ENCODE measurements around the gene RNF148. TPM values are rescaled to one million over a fixed set of nuclear protein-coding genes. Genes with fewer than 3 reads are reported as not detected.

RNF148 gene, protein sequence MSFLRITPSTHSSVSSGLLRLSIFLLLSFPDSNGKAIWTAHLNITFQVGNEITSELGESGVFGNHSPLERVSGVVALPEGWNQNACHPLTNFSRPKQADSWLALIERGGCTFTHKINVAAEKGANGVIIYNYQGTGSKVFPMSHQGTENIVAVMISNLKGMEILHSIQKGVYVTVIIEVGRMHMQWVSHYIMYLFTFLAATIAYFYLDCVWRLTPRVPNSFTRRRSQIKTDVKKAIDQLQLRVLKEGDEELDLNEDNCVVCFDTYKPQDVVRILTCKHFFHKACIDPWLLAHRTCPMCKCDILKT
- polyA plus RNA-seq (ENCODE audit: insufficient read length) = not detected

DNA sequence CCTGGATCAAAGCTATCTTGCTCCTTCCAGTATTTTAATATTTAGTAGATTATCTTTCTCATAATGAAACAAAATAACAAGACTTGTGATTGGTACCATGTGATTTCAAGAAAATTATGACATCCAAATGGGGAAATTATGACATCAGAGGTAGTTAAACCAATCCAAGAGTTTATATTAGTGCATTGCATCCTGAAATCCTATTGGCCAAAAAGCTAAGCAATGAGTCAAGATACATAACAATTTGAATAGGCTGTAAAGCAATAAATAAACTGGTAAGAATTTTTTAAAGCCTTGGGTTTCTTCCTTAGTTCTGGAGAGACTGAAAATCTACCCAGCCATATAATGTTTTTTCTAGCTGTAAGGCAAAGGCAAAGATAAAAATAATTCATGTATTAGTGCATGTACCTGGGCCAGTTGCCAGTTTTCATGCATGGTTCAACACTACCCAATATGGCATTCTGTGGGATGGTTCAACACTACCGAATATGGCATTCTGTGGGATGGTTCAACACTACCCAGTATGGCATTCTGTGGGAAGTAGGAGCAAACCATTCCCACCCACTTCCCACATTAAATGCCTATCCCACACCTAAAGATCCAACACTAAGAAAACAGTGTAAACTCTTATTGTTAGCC is at the start of gene RNF148:
RNF148 (minus strand) TSS at position 51 of the 639 bp plus-strand sequence. CDS start 172 bp downstream, outside the sequence.
- DNase-seq = no peak

DNA sequence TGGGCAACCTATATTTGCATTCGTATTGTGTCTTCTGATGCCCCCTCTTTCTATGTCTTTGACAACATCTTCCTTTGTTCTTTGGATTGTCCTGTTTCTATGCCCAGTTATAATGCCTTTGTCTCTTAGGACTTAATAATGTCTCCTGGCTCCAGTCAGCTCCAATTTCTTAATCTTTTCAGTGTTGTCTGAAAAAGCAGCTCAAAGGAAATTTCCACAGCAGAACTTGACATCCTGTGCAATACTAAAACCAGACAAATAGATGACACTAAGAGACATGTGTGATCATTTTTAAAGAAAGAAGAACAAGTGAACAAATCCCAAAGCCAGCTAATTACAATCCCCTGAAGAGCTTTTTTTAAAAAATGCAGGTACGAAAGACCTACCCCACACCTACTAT is 47.7 kb upstream of the RNF148 start:
- no peak for DNase-seq

DNA sequence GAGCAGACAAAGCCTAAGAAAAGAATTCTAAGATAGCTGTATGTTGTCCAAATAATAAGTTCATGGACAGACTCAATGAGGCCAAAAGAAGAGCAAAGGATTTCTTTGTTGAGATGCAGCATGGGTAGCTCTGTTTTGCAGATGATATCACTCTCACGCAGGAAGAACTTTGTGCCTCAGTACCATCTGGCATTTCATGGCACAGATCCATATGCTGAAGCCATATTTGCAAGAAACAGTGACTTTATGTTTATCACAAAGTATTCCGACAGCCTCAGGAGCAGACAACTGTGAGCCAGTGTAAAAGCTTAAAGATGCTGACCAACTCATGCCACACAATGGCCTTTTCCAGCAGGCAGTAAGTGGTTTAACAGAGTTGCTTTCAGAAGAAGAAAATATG is 45.5 kb upstream of the RNF148 start:
- no peak for DNase-seq

DNA sequence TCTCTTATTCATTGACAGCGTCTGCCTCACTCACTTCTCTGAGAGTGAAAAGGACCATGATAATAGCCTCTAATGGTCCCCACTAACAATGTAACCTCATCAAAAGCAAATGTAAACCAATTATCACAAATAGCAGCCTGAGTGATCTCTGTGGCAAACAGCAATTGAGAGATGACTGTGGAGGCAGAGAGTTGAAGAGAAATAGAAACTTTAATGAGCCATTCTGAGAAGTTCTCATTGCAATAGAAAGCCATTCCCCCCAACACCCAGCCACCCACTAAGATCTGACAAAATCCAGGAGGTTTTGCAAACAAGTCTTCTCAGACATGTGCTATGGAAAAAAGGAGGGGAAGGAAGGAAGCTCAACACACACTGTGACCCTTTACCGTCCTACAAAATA is 44.2 kb upstream of the RNF148 start:
- no peak for DNase-seq

DNA sequence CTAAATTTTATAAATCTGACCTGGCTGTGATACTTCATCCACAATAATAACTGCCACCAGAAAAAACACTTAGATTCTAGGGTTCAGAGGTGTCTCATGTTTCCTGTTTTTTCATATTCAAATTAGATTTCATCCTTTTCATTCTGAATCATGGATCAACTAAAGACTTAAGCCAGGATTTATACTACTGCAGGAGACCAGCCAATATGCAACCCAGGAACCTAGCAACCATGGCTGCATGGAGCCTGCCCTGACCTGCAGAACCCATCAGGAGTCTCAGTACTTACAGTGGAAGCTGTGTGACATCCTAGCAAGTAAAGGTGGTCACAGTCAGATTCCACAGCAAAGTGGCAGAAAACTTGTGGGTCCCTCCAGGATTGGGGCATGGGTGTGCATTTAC is 40.5 kb upstream of the RNF148 start:
- DNase-seq = no peak

DNA sequence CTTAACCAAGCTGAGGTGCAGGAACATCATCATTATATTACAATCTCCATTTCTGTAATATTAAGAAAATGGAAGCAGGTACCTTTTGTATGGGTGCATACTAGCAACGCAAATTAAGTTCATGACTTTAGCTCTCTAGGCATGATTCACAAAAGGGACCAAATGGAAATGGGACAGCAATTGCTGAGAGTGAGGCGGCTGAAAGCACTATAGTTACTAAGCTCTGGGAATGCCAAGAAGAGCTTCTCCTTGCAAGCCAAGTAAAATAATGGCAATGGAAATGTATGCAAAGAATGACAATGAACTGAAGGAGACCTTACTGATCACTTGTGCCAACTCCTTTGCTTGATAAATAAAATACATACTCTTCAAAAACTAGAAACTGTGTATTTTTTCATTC is 36.2 kb upstream of the RNF148 start:
- DNase-seq = no peak

DNA sequence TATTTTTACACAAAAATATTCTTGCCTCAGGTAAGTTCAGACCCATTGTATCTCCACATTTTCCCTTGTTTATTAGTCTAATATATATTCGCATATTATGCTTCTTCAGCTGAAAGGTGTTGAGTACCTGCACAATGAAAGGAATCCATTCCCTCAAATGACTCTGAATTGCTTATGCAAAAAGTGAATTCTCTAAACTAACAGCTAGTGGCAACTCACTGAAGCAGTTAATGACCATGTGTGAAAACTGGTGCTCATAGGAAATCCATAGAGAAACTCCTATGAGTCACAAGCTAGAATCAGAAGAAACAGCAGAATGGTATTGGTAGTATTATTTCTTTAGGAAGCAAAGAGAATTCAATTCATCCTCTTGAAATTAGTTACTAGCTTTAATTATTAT is 33.5 kb upstream of the RNF148 start:
- no peak for DNase-seq

DNA sequence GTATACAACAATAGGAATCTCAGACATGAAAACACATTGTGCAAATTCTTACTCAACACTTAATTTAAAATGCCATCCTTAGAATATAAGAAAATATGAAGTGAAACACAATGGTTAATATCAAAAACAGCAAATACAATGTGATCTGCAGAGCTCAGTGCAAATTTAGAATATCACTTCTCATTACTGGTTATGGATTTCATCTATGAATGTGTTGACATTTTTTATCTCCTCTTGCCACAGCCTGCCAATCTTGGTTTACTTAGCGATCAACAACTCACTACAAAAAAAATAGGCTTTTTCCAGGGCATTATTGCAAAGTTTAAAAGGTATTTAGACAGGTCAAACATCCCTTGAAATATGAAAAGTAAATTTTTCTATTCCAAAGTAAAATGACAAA is 25.0 kb upstream of the RNF148 start:
- no peak for DNase-seq

DNA sequence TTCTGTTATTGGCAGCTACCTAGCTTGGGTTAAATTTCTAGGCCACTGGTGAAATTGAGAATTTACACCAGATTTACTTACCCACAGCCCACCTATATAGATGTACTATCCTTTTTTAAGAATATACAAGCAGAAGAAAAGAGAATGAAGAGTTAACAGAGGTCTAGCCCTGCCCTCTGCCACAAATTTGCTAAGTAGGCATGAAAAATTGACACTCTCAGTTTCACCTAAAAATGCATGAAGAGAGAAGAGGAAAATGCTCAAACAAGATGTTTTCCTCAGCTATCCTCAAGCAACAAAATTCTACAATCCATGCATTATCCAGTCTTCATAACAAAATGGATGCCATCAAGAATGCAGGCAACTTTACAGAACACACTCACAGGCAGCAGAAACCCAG is 24.6 kb upstream of the RNF148 start:
- no peak for DNase-seq

DNA sequence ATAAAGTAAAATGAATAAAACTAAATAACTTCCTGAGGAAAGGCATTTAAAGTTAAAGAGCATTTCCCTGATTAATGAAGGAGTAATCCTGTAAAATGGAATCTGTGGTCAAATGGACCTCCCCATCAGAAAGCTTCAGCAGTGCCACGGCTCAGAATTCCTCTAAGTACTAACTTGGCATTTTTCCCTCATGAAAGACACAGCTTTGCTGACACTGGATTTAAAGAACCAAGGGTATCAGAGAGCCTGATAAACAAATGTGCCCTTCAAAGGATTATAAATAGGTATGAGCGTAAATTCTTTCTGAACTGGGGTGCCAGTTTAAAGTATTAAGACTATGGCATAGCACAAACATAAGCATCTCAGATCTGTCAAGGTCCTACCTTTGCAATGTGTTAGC is 24.2 kb upstream of the RNF148 start:
- DNase-seq = no peak

DNA sequence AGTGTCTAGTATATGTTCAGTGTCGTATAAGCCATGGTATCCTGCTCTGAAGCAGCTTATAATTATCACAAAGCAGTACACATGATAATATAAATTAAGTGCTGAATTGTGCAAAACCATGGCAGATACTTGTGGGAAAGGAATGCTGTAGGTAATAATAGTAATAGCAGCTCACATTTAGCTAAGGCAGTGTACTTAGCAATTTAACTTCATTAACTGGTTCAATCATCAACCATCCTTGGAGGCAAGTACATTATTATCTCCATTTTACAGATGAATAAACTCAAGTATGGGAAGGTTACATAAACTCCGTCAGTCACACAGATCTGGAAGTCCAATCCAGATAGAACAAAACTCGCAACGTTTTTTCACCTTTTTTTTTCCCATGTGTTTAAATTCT is 21.6 kb upstream of the RNF148 start:
- no peak for DNase-seq

DNA sequence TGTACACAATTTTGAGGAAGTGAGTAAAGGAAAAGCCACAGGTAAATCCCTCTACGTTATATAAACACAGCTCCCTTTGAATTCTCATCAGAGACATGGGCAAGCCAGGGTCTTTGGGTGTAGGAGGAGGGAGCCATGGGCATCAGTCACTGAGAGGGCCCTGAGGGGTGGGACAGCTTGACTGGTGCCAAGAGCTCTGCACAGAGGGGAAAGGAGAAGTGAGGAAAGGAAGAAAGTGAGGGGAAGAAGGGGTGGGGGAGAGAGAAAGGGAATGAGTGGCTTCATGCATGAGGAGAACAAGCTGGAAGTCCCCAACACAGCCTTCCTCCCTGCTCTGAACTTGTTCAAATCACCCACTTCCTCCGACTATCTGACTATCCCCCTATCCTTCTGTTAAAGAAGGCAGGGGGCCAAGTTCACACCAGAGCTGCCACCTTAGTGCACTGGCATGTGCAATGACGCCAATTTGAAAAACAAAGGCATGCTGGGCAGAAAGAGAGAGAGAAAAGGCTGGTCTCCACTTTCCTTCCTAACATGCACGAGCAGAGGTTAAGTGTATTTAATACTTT is 16.4 kb upstream of the RNF148 start:
- no peak for DNase-seq

DNA sequence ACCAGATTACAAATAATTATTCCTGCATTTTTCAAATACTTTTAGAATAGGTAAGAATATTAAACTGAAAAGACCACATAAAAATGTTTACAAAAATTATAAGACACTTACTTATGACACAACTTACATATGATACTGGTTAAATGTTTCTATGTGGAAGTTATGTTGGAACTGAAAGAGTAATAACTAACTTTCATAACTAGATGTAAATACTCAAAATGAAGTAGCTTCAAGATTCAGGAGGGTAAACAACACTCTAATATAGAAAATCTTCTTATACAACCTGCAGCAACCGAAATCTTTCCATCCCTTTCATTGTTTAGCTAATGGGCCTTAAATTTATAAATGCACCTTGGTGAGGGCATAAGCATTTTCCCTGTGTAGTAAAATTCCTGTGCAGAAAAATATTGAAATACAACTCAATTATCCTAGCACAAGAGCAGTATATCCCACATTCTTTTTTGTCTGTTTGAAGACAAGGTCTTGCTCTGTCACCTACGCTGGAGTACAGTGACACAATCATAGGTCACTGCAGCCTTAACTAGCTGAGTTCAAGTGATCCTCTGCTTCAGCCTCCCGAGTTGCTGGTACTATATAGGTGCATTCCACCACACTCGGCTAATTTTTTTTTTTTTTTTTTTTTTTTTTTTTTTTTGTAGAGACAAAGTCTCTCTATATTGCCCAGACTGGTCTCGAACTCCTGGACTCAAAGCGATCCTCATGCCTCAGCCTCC is 14.8 kb upstream of the RNF148 start:
- DNase-seq = no peak

DNA sequence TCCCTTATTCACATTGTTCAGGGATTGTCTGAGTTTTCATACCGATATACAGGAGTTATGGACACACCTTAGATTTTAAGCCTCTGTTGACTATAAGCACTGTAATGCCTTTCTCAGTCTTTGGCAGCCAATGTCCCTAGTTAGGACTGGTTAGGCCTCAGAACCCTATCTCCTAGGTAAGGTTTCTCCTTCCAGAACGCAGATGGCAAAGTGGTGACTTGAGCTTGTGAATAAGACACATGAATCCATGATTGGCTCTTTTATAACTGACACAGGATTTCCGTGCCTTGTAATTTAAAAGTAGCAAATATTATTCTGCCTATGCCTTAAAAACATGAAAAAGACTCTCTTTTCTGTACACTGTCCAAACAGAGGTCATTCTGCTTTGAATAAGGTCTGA is 12.5 kb upstream of the RNF148 start:
- DNase-seq = no peak

DNA sequence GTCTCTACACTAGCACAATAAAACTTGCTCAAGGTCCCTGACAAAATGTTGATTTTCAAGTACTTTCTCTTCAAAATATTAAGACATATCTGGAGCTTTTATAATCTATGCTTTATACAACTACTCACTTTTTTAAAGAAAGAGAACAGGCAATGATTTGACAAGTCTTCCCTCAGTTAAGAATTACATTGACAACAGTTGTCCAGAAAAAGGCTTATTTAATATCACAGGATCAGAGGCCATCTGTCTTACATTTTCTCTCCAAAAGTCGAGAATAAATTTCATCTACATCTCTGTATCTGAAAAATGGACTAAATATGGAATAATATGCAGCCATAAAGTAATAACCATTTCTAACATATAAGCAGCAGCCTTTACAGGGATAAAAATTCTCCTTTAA is 8.2 kb upstream of the RNF148 start:
- no peak for DNase-seq

DNA sequence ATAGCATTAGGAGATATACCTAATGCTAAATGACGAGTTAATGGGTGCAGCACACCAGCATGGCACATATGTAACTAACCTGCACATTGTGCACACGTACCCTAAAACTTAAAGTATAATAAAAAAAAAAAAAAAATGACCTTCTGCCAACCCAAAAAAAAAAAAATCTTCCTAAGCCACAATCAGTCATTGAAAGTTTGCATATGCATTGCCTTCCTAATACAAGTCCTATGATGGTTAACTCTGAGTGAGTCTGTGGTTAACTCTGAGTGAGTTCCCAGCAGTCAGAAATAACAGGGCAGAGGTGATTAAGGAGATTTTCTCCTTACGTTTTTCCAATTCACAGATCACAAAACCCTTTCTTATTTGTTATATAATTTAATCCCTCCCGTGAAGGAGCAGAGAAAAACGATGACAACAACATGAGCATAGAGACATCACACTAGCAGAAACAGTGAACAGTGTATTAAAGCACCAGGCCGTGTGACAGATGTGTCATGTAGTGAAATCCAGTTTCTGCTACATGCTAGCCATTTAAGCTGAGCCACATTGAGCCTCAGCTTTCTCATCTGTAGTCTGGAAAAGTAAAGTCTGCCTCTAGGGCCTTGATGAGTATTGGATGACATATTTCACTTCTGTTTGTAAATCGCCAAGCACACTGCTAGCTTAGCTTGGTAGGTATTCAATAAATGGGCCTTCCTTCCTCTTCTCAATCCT is 7.4 kb upstream of the RNF148 start:
- no peak for DNase-seq

DNA sequence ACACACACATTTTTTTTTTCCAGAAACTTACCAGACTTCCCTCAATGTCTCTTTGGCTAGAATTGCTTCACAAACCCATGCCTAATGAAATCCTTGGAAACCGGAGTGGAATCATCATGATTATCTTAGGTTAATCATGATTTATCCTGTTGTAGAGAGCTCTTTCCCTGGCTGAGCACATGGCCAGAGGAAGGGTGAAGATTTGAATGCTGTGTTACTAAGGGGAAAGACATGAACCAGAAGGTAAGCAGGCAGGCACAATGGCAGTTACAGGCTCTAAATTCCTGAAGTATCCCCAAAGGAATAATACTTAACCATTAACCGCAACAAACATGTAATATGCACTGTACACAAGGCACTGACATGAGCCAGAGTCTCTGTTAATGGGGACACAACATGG is 4.1 kb upstream of the RNF148 start:
- no peak for DNase-seq

DNA sequence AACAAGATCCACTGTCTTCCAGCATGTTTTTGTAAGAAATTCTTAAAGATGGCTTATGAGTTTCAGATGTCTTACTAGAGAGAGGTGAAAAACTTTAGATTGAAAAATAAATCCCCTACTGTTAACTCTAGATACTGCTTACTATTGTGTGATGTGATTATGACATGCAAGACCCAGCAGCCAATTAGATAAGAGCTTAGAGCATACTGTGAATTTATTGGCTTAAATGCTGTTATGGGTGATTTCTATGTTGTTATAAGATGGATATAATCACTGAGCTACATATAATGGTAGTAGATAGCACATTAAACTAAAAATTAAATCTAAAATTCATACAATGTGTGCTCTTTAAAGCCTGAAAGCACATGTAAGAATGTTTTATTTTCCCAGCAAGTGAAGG is 3.7 kb downstream of the RNF148 start, which contains the start of gene RNF133:
RNF133 (minus strand) TSS at position 101 of the 400 bp plus-strand sequence. CDS start 199 bp downstream, outside the sequence.
- no peak for DNase-seq

DNA sequence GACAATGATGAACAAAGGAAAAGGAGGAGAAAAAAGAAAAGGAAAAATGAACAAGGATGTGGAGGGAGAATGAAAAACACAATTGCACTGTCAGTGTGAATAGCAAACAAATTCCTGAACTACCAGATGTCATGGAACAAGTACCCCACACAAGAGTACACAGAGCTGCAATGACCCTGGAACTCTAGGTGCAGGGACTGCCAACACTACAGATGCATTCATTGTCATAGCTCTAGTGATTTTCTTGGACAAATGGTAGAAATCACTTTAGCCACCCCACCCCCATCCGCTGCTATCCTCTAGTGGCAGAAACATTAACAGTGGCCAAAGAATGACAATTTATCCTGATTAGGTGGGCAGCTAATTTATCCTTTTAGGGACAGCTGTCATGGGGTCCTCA is 6.9 kb downstream of the RNF148 start:
- no peak for DNase-seq

DNA sequence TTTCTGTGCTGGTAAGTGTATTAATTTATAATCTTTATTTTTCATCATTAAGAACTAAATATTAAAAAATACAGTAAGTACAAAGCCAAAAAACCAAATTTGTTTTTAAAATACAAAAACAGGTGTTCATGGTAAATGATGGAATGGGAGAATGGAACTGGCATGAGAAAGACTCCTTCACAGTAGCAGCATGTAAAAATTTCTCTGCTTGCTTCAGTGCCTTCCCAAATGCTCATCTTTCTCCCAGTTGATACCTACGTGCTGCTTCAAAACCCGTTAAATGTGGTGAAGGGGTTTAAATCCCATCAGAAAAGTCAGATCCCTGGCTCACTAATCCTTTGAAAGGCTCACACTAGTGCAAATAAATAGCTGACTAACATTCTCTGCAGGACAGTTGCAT is 8.0 kb downstream of the RNF148 start:
- no peak for DNase-seq

DNA sequence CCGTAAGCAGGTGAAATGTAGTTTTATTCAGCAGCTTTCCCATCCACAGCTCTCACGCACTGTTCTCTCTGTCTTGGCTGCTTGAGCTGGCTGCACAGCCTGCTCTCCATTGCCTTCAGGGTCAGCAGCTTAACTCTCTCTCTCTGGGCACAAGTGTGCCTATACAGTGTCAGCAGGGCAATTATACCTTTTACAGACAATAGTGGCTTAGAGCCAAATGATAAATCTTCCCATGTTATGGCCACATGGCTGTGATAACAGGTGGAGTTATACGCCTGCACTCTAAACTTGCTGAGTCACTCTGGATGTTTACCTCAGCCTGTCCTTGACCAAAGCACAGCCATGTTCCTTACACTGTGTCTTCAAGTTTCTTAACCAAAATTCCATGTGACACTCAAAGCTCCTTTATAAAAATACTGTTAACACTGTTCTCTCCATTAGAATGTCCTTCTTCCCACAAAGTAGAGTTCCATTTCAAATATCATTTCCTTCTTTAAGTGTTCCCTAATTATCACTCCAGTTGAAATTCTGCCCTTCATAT is 9.9 kb downstream of the RNF148 start:
- no peak for DNase-seq

DNA sequence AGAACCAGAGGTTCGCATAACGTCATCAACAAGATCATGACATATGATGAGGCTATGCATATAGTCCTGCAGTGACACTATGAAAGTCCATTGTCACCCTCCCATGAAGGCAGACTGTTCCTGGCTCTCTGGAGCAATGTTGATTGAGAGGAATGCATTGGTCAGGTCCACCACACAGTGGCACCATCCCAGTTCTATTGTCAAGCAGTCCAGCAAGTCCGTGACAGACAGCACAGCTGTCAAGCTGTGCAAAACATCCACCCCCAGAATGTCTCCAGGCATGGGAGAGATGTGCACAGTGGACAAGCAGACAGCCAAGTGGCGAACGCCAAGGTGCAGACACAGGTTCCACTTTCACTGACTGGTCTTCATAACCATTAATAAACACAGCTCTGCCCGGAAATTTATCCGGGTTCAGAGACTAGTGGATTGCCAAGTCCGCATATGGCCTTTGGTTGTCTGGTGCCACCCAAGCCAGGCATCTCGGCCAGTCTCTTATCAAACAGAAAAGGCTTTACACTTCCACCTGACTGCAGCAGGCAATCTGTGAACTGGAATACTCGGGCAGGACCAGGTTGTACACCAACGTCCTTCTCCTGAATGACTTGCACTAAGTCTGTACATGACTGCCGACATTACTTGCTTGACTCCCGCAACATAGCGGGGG is 11.0 kb downstream of the RNF148 start:
- no peak for DNase-seq

All from hindlimb muscle (tissue), 1 donor.